MM.1S (cell line): Measurements from ENCODE around the gene SNORC.

Experiments used
- CTCF ChIP-seq: fragments of 300-600 bp; sonication (generic); IDR thresholded peaks from 2 replicates; pipeline ENCODE4 v1.5.1; 2016; ENCODE audit warnings: antibody characterized with exemption, low read length, mixed read lengths
- EZH2 ChIP-seq: fragments of 300-600 bp; sonication (generic); optimal IDR thresholded peaks from 2 replicates; pipeline ENCODE3; 2017; ENCODE audit warnings: low read depth, mild to moderate bottlenecking, antibody characterized with exemption, low read length, mixed read lengths

DNA sequence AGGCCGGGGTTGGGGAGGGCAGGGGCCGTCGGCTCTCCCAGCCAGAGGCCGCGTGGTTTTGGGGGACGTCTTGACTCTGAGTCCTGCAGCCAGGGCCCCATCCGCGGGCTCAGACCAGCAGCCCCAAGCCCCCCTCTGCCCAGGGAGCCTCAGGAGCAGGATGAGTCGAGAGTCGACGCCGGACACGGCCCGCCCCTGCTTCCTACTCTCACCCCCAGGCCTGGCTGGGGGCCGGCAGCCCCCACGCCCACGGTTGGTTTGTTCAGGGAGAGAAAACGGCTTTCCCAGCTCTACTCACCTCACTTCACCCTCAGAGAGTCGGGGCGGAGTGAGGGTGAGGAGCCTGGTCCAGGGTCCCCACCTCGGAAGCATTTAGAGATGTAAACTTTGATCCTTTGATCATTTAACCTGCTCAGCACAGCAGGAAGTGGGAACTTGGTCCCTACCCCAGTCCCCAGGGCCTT lies 6.9 kb downstream of the SNORC start:
- TF ChIP-seq EZH2 (no peak), CTCF (no peak)
